Measurements from ENCODE around the gene TUBGCP6.

The TUBGCP6 gene

GRCh38 chr22:50226063-50226874 lies 18.6 kb downstream of the TUBGCP6 start:
- no peak for DNase-seq (ENCODE audit: low read depth)

GRCh38 chr22:50225200-50225969 lies 19.4 kb downstream of the TUBGCP6 start:
- no peak for DNase-seq (ENCODE audit: low read depth)

GRCh38 chr22:50224071-50224470 lies 20.8 kb downstream of the TUBGCP6 start:
- DNase-seq (ENCODE audit: low read depth), result no peak

GRCh38 chr22:50222508-50222907 lies 22.3 kb downstream of the TUBGCP6 start:
- DNase-seq (ENCODE audit: low read depth), result no peak

- no peak for DNase-seq (ENCODE audit: low read depth)
Observed at GRCh38 chr22:50221410-50222300, 23.2 kb downstream of the TUBGCP6 start.

GRCh38 chr22:50220603-50221409 lies 24.0 kb downstream of the TUBGCP6 start:
- no peak for DNase-seq (ENCODE audit: low read depth)

GRCh38 chr22:50219800-50220602 lies 24.8 kb downstream of the TUBGCP6 start:
- DNase-seq (ENCODE audit: low read depth), result no peak

GRCh38 chr22:50218996-50219727 lies 25.7 kb downstream of the TUBGCP6 start:
- DNase-seq (ENCODE audit: low read depth), result no peak

- DNase-seq (ENCODE audit: low read depth), result no peak
Observed at GRCh38 chr22:50218153-50218995, 26.4 kb downstream of the TUBGCP6 start.

- DNase-seq (ENCODE audit: low read depth), result no peak
Observed at GRCh38 chr22:50217543-50218152, 27.2 kb downstream of the TUBGCP6 start.

- no peak for DNase-seq (ENCODE audit: low read depth)
Observed at GRCh38 chr22:50216684-50217520, 27.9 kb downstream of the TUBGCP6 start.

- DNase-seq (ENCODE audit: low read depth), result no peak
Observed at GRCh38 chr22:50216055-50216683, 28.7 kb downstream of the TUBGCP6 start.

- DNase-seq (ENCODE audit: low read depth), result no peak
Observed at GRCh38 chr22:50215297-50216054, 29.3 kb downstream of the TUBGCP6 start.

GRCh38 chr22:50213263-50213662 lies 31.6 kb downstream of the TUBGCP6 start:
- DNase-seq (ENCODE audit: low read depth), result no peak

- DNase-seq (ENCODE audit: low read depth), result no peak
Observed at GRCh38 chr22:50211147-50211546, 33.7 kb downstream of the TUBGCP6 start.

All from T-helper 22 cell (primary cell).